ENCODE data around the gene PRR11. TPM values are rescaled to one million over a fixed set of nuclear protein-coding genes. Genes with fewer than 3 reads are reported as not detected.

PRR11 gene
- total RNA-seq, 1 experiment from 2014 or later: 39.8 TPM

GRCh38 chr17:59230764-59231163 is 75.2 kb downstream of the PRR11 start:
- no peak overlapping the region for H3K4me3 ChIP-seq (ENCODE audit: low read depth in 2 of 2, low read length in 2 of 2)
- POLR2A ChIA-PET: no interaction called here
- in situ Hi-C loops (cut with HindIII; ENCODE audit: low pct_unique_long_range_greater_than_20kb, low sequenced_read_pairs) (loop anchor here (25.0 kb wide), 1 partner anchor 207 kb away; no protein-coding TSS in a partner anchor), intact Hi-C loops (cut with micrococcal nuclease; ENCODE audit: unreplicated experiment) (no loop called here)
- CTCF ChIA-PET: no interaction called here
- no peaks in the 10 kb centered on the region for H3K9me3 ChIP-seq (ENCODE audit: control insufficient read depth, insufficient read depth, low read depth, low read length)
- no peak overlapping the region for H3K27ac ChIP-seq (ENCODE audit: low read length)
- no peaks in the 10 kb centered on the region for H3K4me1 ChIP-seq (ENCODE audit: control insufficient read depth, insufficient read depth, low read length)
- no peaks in the 10 kb centered on the region for H3K36me3 ChIP-seq (ENCODE audit: control insufficient read depth, insufficient read depth, low read length)
- no peaks in the 10 kb centered on the region for H3K27me3 ChIP-seq (ENCODE audit: control insufficient read depth, insufficient read depth, low read length)
- ATAC-seq (no peak), DNase-seq (ENCODE audit: low read depth, low spot score) (no peak)
- BruUV-seq (replicated peaks): no TSS peak
- TF ChIP-seq SIN3A (IDR thresholded peaks at IDR 0.05; ENCODE audit: borderline replicate concordance, insufficient read depth, low read depth, low read length) (no peak), TCF7L2 (IDR thresholded peaks at IDR 0.05; ENCODE audit: low read depth, low read length) (no peak), REST (IDR thresholded peaks at IDR 0.05; ENCODE audit: insufficient read depth in 1 of 2, low read depth in 2 of 2, low read length in 1 of 2) (no peak), CTCF (IDR thresholded peaks at IDR 0.05) (no peak), POLR2AphosphoS5 (IDR thresholded peaks at IDR 0.05; ENCODE audit: low read depth, low read length) (no peak)

- ATAC-seq (no peak), DNase-seq (ENCODE audit: low read depth, low spot score) (no peak)
- in situ Hi-C loops (cut with HindIII; ENCODE audit: low pct_unique_long_range_greater_than_20kb, low sequenced_read_pairs): loop anchor here (25.0 kb wide), 1 partner anchor 203 kb away; no protein-coding TSS in a partner anchor
- ChIA-PET CTCF (no interaction called here), POLR2A (no interaction called here)
- Histone ChIP-seq H3K4me1 (ENCODE audit: control insufficient read depth, insufficient read depth, low read length) (no peaks in the 10 kb centered on the region), H3K36me3 (ENCODE audit: control insufficient read depth, insufficient read depth, low read length) (no peaks in the 10 kb centered on the region), H3K27ac (ENCODE audit: low read length) (no peak overlapping the region), H3K9me3 (ENCODE audit: control insufficient read depth, insufficient read depth, low read depth, low read length) (no peaks in the 10 kb centered on the region), H3K27me3 (ENCODE audit: control insufficient read depth, insufficient read depth, low read length) (no peaks in the 10 kb centered on the region), H3K4me3 (ENCODE audit: low read depth in 2 of 2, low read length in 2 of 2) (no peak overlapping the region)
- intact Hi-C loops (cut with micrococcal nuclease; ENCODE audit: unreplicated experiment): no loop called here
- BruUV-seq (replicated peaks): no TSS peak
- TF ChIP-seq CTCF (IDR thresholded peaks at IDR 0.05) (no peak), TCF7L2 (IDR thresholded peaks at IDR 0.05; ENCODE audit: low read depth, low read length) (no peak), POLR2AphosphoS5 (IDR thresholded peaks at IDR 0.05; ENCODE audit: low read depth, low read length) (no peak), REST (IDR thresholded peaks at IDR 0.05; ENCODE audit: insufficient read depth in 1 of 2, low read depth in 2 of 2, low read length in 1 of 2) (no peak), SIN3A (IDR thresholded peaks at IDR 0.05; ENCODE audit: borderline replicate concordance, insufficient read depth, low read depth, low read length) (no peak)
Observed at GRCh38 chr17:59234631-59235030, 79.1 kb downstream of the PRR11 start.
